ENCODE measurements around the gene SAMD4A.

The SAMD4A gene

GRCh38 chr14:54591461-54591860, 24.5 kb downstream of the SAMD4A start:
- TF ChIP-seq, protein P1, sequence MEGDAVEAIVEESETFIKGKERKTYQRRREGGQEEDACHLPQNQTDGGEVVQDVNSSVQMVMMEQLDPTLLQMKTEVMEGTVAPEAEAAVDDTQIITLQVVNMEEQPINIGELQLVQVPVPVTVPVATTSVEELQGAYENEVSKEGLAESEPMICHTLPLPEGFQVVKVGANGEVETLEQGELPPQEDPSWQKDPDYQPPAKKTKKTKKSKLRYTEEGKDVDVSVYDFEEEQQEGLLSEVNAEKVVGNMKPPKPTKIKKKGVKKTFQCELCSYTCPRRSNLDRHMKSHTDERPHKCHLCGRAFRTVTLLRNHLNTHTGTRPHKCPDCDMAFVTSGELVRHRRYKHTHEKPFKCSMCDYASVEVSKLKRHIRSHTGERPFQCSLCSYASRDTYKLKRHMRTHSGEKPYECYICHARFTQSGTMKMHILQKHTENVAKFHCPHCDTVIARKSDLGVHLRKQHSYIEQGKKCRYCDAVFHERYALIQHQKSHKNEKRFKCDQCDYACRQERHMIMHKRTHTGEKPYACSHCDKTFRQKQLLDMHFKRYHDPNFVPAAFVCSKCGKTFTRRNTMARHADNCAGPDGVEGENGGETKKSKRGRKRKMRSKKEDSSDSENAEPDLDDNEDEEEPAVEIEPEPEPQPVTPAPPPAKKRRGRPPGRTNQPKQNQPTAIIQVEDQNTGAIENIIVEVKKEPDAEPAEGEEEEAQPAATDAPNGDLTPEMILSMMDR (conservative IDR thresholded peaks at IDR 0.05; ENCODE audit: low read depth, low read length): no peak
- no peaks in the 10 kb centered on the region for H3K27me3 ChIP-seq (ENCODE audit: insufficient read depth, low read depth)
- H3K27ac ChIP-seq: no peak overlapping the region
- no peak overlapping the region for H3K4me2 ChIP-seq
- H3K4me3 ChIP-seq (IDR thresholded peaks at IDR 0.05; ENCODE audit: insufficient read depth, low read depth, low read length): no peak overlapping the region
- no peaks in the 10 kb centered on the region for H3K36me3 ChIP-seq (ENCODE audit: insufficient read depth)
- H2AFZ ChIP-seq (ENCODE audit: low read depth): no peak overlapping the region
- H4K20me1 ChIP-seq (ENCODE audit: insufficient read depth): no peaks in the 10 kb centered on the region
- no peaks in the 10 kb centered on the region for H3K79me2 ChIP-seq (ENCODE audit: insufficient read depth, low read depth)
- no peak overlapping the region for H3K9ac ChIP-seq
- no peaks in the 10 kb centered on the region for H3K4me1 ChIP-seq (ENCODE audit: low read depth, poor library complexity, severe bottlenecking)

DNA sequence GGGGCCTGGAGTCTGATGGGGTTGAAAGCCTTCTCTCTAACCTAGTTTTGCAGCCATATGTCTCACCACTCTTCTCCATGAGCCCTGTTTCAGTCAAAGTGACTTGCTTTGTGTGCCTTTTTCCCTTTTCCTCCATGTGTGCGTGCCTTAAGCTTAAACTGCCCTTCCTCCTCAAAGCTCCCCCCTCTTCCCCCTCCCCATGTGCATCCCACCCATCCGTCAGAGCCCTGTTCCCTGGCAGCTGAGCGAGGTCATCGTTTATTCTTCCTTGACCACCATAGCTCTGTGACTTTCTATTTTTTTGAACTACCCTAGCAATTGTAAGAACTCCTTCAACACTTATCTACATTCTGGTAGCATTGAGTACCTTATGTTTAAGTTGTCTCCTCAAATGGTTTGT, 24.9 kb downstream of the SAMD4A start:
- no peak overlapping the region for H3K4me2 ChIP-seq
- H3K36me3 ChIP-seq (ENCODE audit: insufficient read depth): no peaks in the 10 kb centered on the region
- no peaks in the 10 kb centered on the region for H3K79me2 ChIP-seq (ENCODE audit: insufficient read depth, low read depth)
- H3K4me1 ChIP-seq (ENCODE audit: low read depth, poor library complexity, severe bottlenecking): no peaks in the 10 kb centered on the region
- no peak overlapping the region for H3K27ac ChIP-seq
- H2AFZ ChIP-seq (ENCODE audit: low read depth): no peak overlapping the region
- H4K20me1 ChIP-seq (ENCODE audit: insufficient read depth): no peaks in the 10 kb centered on the region
- H3K4me3 ChIP-seq (IDR thresholded peaks at IDR 0.05; ENCODE audit: insufficient read depth, low read depth, low read length): no peak overlapping the region
- H3K27me3 ChIP-seq (ENCODE audit: insufficient read depth, low read depth): no peaks in the 10 kb centered on the region
- H3K9ac ChIP-seq: no peak overlapping the region
- TF ChIP-seq, protein P1 (conservative IDR thresholded peaks at IDR 0.05; ENCODE audit: low read depth, low read length): no peak

DNA sequence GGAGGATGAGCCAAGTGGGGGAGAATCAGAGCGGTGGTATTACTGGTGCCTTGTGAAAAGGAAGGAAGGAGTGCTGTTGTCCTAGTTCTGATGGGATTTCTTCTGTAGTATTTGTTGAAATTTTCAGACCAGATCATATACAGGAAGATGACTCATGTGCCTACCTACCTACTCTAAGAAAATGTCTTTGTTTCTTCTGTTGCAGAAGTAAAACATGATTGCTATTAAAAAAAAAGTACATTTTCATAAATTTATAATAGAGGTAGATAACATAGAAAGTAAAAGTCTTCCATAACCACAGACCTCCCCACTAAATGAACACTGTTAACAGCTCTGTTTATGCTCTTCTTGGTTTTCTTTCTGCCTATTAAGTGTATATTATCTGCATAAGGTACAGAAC, 26.9 kb downstream of the SAMD4A start:
- no peak overlapping the region for H3K4me2 ChIP-seq
- no peaks in the 10 kb centered on the region for H3K27me3 ChIP-seq (ENCODE audit: insufficient read depth, low read depth)
- no peaks in the 10 kb centered on the region for H3K4me1 ChIP-seq (ENCODE audit: low read depth, poor library complexity, severe bottlenecking)
- no peak overlapping the region for H2AFZ ChIP-seq (ENCODE audit: low read depth)
- no peak overlapping the region for H3K27ac ChIP-seq
- no peaks in the 10 kb centered on the region for H4K20me1 ChIP-seq (ENCODE audit: insufficient read depth)
- no peak overlapping the region for H3K4me3 ChIP-seq (IDR thresholded peaks at IDR 0.05; ENCODE audit: insufficient read depth, low read depth, low read length)
- TF ChIP-seq, protein P1 (conservative IDR thresholded peaks at IDR 0.05; ENCODE audit: low read depth, low read length): no peak
- H3K36me3 ChIP-seq (ENCODE audit: insufficient read depth): no peaks in the 10 kb centered on the region
- no peak overlapping the region for H3K9ac ChIP-seq
- H3K79me2 ChIP-seq (ENCODE audit: insufficient read depth, low read depth): no peaks in the 10 kb centered on the region

DNA sequence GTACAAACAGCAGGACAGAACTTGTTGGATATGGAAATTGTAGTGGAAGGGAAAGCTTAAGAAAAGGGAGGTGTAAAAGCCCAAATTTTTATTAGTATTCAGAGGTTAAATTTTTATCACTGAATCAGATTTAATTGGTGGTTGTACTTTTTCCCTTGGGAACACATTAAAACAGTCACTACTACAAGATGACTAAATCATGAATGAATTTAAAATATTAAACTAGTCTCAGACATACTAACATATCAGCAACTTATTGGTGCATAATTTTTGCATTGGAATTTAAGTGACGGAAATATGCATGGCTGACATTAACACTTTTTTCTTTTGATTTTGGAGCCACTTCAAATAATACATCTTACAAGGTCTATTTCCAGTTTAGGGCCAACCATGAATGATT, 27.6 kb downstream of the SAMD4A start:
- H3K4me1 ChIP-seq (ENCODE audit: low read depth, poor library complexity, severe bottlenecking): no peaks in the 10 kb centered on the region
- TF ChIP-seq, protein P1 (conservative IDR thresholded peaks at IDR 0.05; ENCODE audit: low read depth, low read length): no peak
- no peak overlapping the region for H3K27ac ChIP-seq
- no peaks in the 10 kb centered on the region for H3K27me3 ChIP-seq (ENCODE audit: insufficient read depth, low read depth)
- no peaks in the 10 kb centered on the region for H3K79me2 ChIP-seq (ENCODE audit: insufficient read depth, low read depth)
- no peaks in the 10 kb centered on the region for H3K36me3 ChIP-seq (ENCODE audit: insufficient read depth)
- no peak overlapping the region for H3K9ac ChIP-seq
- no peak overlapping the region for H3K4me2 ChIP-seq
- H3K4me3 ChIP-seq (IDR thresholded peaks at IDR 0.05; ENCODE audit: insufficient read depth, low read depth, low read length): no peak overlapping the region
- H4K20me1 ChIP-seq (ENCODE audit: insufficient read depth): no peaks in the 10 kb centered on the region
- no peak overlapping the region for H2AFZ ChIP-seq (ENCODE audit: low read depth)

All from KMS-11 (cell line).